Loucy (cell line): Measurements from ENCODE around the gene MCRIP1.

Experiments used
- H2AFZ ChIP-seq: fragments of 200-600 bp; sonication (generic); 2 replicates; pipeline ENCODE4 v1.6.0; 2016; ENCODE audit warnings: antibody characterized with exemption, mild to moderate bottlenecking, low read length, moderate library complexity
- H3F3A ChIP-seq: fragments of 200-600 bp; 2 replicates; pipeline ENCODE4 v1.6.0; 2016; ENCODE audit warnings: antibody characterized with exemption, low read depth, mild to moderate bottlenecking
- H3K27me3 ChIP-seq: fragments of 200-600 bp; sonication (generic); 2 replicates; pipeline ENCODE4 v1.6.1; 2014; ENCODE audit warnings: low read length, mild to moderate bottlenecking; ENCODE audit not compliant: insufficient read depth, poor library complexity, severe bottlenecking
- H3K36me3 ChIP-seq: fragments of 200-600 bp; sonication (generic); 2 replicates; pipeline ENCODE4 v1.6.1; 2016; ENCODE audit warnings: low read length; ENCODE audit not compliant: insufficient read depth
- H3K4me1 ChIP-seq: fragments of 200-600 bp; sonication (generic); 2 replicates; pipeline ENCODE4 v1.5.1; 2014; ENCODE audit warnings: low read length, mild to moderate bottlenecking; ENCODE audit not compliant: insufficient read depth, poor library complexity, severe bottlenecking
- H3K4me2 ChIP-seq: fragments of 200-600 bp; sonication (generic); 2 replicates; pipeline ENCODE4 v1.6.0; 2014; ENCODE audit warnings: antibody characterized with exemption, low read length, low read depth, mild to moderate bottlenecking; ENCODE audit not compliant: poor library complexity, severe bottlenecking
- H3K4me3 ChIP-seq: fragments of 200-600 bp; sonication (generic); 2 replicates; pipeline ENCODE4 v1.5.1; 2014; ENCODE audit warnings: low read length, mild to moderate bottlenecking, mixed read lengths; ENCODE audit not compliant: poor library complexity, severe bottlenecking
- H3K79me2 ChIP-seq: fragments of 200-600 bp; sonication (generic); 2 replicates; pipeline ENCODE4 v1.6.1; 2014; ENCODE audit warnings: low read length; ENCODE audit not compliant: insufficient read depth
- H3K9ac ChIP-seq: fragments of 200-600 bp; sonication (generic); 2 replicates; pipeline ENCODE4 v1.6.0; 2014; ENCODE audit warnings: mild to moderate bottlenecking, low read depth, low read length, moderate library complexity; ENCODE audit not compliant: poor library complexity, severe bottlenecking
- H3K9me2 ChIP-seq: fragments of 200-600 bp; sonication (generic); replicated peaks from 2 replicates; pipeline ENCODE4 v1.6.1; 2016; ENCODE audit warnings: low read depth, low read length, mixed read lengths
- H3K9me3 ChIP-seq: fragments of 200-600 bp; sonication (generic); 2 replicates; pipeline ENCODE4 v1.6.1; 2014; ENCODE audit warnings: mild to moderate bottlenecking, antibody characterized with exemption, low read length, low read depth; ENCODE audit not compliant: insufficient read depth
- H4K20me1 ChIP-seq: fragments of 200-600 bp; sonication (generic); 2 replicates; pipeline ENCODE4 v1.6.0; 2014; ENCODE audit warnings: antibody characterized with exemption, low read length, mild to moderate bottlenecking; ENCODE audit not compliant: insufficient read depth, poor library complexity, severe bottlenecking
- CTCF ChIP-seq: fragments of 200-600 bp; sonication (generic); conservative IDR thresholded peaks from 2 replicates; pipeline ENCODE4 v1.5.1; 2014; ENCODE audit warnings: mild to moderate bottlenecking, antibody characterized with exemption, low read length
- EZH2phosphoT487 ChIP-seq: fragments of 200-600 bp; IDR thresholded peaks from 2 replicates; pipeline ENCODE4 v1.6.1; 2018; ENCODE audit warnings: antibody characterized with exemption, mild to moderate bottlenecking, moderate library complexity, borderline replicate concordance

Gene MCRIP1

GRCh38 chr17:81803728-81804558 lies 29.1 kb downstream of the MCRIP1 start, which contains the start of gene GCGR:
GCGR (plus strand) TSS chr17:81804150; CDS start chr17:81809019, 4,869 bp downstream.
- no peak within 1 kb of the TSS for H3K9ac ChIP-seq

GRCh38 chr17:81802856-81803643 lies 30.0 kb downstream of the MCRIP1 start:
- no peak overlapping the region for H3K9ac ChIP-seq
- no peaks in the 10 kb centered on the region for H3K79me2 ChIP-seq
- H3K4me1 ChIP-seq, result no peaks in the 10 kb centered on the region
- no peaks in the 10 kb centered on the region for H3K27me3 ChIP-seq
- no peaks in the 10 kb centered on the region for H3K36me3 ChIP-seq
- no peak overlapping the region for H3K4me2 ChIP-seq
- H4K20me1 ChIP-seq, result no peaks in the 10 kb centered on the region
- TF ChIP-seq CTCF, result no peak
- TF ChIP-seq EZH2phosphoT487, result no peak
- H3K9me3 ChIP-seq, result no peaks in the 10 kb centered on the region
- H2AFZ ChIP-seq, result no peak overlapping the region
- H3F3A ChIP-seq, result no peaks in the 10 kb centered on the region
- no peak overlapping the region for H3K4me3 ChIP-seq
- no peaks in the 10 kb centered on the region for H3K9me2 ChIP-seq

More at GRCh38 chr17:81803728-81804558, 29.1 kb downstream of the MCRIP1 start, which contains the start of gene GCGR:
- Histone ChIP-seq H3K9me2 (no peaks in the 10 kb centered on the region), H3K79me2 (no peaks in the 10 kb centered on the region), H3K4me3 (no peak within 1 kb of the TSS), H3K27me3 (no peaks in the 10 kb centered on the region), H3F3A (no peaks in the 10 kb centered on the region), H2AFZ (no peak within 1 kb of the TSS), H3K4me2 (no peak within 1 kb of the TSS), H3K4me1 (no peaks in the 10 kb centered on the region), H3K36me3 (no peaks in the 10 kb centered on the region), H4K20me1 (no peaks in the 10 kb centered on the region), H3K9me3 (no peaks in the 10 kb centered on the region)
- TF ChIP-seq EZH2phosphoT487, result no peak
- no peak for TF ChIP-seq CTCF

GRCh38 chr17:81802048-81802758 lies 30.9 kb downstream of the MCRIP1 start:
- Histone ChIP-seq H3K27me3 (no peaks in the 10 kb centered on the region), H3K4me2 (no peak overlapping the region), H3K4me1 (no peaks in the 10 kb centered on the region), H2AFZ (no peak overlapping the region), H3F3A (no peaks in the 10 kb centered on the region), H3K9me3 (no peaks in the 10 kb centered on the region), H3K4me3 (no peak overlapping the region), H3K79me2 (no peaks in the 10 kb centered on the region), H3K36me3 (no peaks in the 10 kb centered on the region), H3K9me2 (no peaks in the 10 kb centered on the region), H3K9ac (no peak overlapping the region), H4K20me1 (no peaks in the 10 kb centered on the region)
- TF ChIP-seq EZH2phosphoT487, result no peak
- TF ChIP-seq CTCF, result no peak
